ENCODE measurements around the gene OBSL1.

Gene OBSL1

DNA sequence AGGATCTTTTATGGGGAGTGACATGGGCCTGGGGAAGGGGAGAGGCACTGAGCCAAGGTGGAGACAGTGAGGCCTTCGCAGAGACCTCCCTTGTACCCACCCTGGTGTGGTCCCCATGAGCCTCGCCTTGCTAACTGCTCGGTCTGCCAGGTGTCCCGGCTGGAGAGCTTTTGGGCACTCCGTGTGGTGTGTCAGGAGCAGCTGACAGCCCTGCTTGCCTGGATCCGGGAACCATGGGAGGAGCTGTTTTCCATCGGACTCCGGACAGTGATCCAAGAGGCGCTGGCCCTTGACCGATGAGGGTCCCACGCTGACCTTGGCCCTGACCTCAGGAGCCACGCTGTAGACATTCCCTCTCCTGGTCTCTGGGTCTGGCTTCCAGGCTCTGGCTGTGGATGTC, 44.6 kb upstream of the OBSL1 start:
- no peak for TF ChIP-seq ZBTB7A (IDR thresholded peaks at IDR 0.05; ENCODE audit: low read depth)
- no peak for TF ChIP-seq EGR1 (IDR thresholded peaks at IDR 0.05)
- TF ChIP-seq, protein P1, sequence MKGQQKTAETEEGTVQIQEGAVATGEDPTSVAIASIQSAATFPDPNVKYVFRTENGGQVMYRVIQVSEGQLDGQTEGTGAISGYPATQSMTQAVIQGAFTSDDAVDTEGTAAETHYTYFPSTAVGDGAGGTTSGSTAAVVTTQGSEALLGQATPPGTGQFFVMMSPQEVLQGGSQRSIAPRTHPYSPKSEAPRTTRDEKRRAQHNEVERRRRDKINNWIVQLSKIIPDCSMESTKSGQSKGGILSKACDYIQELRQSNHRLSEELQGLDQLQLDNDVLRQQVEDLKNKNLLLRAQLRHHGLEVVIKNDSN (IDR thresholded peaks at IDR 0.05) = no peak
- TF ChIP-seq, protein P2, sequence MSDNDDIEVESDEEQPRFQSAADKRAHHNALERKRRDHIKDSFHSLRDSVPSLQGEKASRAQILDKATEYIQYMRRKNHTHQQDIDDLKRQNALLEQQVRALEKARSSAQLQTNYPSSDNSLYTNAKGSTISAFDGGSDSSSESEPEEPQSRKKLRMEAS (IDR thresholded peaks at IDR 0.05) = no peak
- no peak for TF ChIP-seq RAD21 (IDR thresholded peaks at IDR 0.05; ENCODE audit: low read depth)
- no peak for TF ChIP-seq FOXM1 (IDR thresholded peaks at IDR 0.05; ENCODE audit: borderline replicate concordance, low read depth)
- no peak for TF ChIP-seq TAF1 (IDR thresholded peaks at IDR 0.05; ENCODE audit: low read depth)
- TF ChIP-seq EP300 (IDR thresholded peaks at IDR 0.05; ENCODE audit: borderline replicate concordance) = no peak
- no peak for TF ChIP-seq TEAD4 (IDR thresholded peaks at IDR 0.05)
- TF ChIP-seq, protein P3, sequence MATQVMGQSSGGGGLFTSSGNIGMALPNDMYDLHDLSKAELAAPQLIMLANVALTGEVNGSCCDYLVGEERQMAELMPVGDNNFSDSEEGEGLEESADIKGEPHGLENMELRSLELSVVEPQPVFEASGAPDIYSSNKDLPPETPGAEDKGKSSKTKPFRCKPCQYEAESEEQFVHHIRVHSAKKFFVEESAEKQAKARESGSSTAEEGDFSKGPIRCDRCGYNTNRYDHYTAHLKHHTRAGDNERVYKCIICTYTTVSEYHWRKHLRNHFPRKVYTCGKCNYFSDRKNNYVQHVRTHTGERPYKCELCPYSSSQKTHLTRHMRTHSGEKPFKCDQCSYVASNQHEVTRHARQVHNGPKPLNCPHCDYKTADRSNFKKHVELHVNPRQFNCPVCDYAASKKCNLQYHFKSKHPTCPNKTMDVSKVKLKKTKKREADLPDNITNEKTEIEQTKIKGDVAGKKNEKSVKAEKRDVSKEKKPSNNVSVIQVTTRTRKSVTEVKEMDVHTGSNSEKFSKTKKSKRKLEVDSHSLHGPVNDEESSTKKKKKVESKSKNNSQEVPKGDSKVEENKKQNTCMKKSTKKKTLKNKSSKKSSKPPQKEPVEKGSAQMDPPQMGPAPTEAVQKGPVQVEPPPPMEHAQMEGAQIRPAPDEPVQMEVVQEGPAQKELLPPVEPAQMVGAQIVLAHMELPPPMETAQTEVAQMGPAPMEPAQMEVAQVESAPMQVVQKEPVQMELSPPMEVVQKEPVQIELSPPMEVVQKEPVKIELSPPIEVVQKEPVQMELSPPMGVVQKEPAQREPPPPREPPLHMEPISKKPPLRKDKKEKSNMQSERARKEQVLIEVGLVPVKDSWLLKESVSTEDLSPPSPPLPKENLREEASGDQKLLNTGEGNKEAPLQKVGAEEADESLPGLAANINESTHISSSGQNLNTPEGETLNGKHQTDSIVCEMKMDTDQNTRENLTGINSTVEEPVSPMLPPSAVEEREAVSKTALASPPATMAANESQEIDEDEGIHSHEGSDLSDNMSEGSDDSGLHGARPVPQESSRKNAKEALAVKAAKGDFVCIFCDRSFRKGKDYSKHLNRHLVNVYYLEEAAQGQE (IDR thresholded peaks at IDR 0.05; ENCODE audit: low read depth) = no peak
- TF ChIP-seq CEBPB (IDR thresholded peaks at IDR 0.05) = no peak
- TF ChIP-seq CREB1 (IDR thresholded peaks at IDR 0.05; ENCODE audit: low read depth) = no peak
- no peak for TF ChIP-seq TCF12 (IDR thresholded peaks at IDR 0.05; ENCODE audit: low read depth)
- TF ChIP-seq YY1 (IDR thresholded peaks at IDR 0.05; ENCODE audit: low read depth) = no peak
- no peak for TF ChIP-seq NFIC (IDR thresholded peaks at IDR 0.05)

DNA sequence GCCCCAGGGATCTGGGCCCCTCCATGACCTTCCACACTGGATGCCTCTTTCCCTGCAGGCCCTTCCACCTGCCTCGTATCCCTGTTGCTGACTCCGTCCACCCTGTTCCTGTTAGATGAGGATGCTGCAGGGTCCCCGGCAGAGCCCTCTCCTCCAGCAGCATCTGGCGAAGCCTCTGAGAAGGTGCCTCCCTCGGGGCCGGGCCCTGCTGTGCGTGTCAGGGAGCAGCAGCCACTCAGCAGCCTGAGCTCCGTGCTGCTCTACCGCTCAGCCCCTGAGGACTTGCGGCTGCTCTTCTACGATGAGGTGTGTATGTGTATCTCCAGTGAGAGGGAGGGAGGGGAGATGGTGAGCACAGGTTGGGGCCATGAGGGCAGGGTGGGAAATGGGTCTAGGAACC, 43.7 kb upstream of the OBSL1 start:
- no peak for TF ChIP-seq CREB1 (IDR thresholded peaks at IDR 0.05; ENCODE audit: low read depth)
- no peak for TF ChIP-seq TEAD4 (IDR thresholded peaks at IDR 0.05)
- no peak for TF ChIP-seq CEBPB (IDR thresholded peaks at IDR 0.05)
- TF ChIP-seq FOXM1 (IDR thresholded peaks at IDR 0.05; ENCODE audit: borderline replicate concordance, low read depth) = no peak
- TF ChIP-seq, protein P1 (IDR thresholded peaks at IDR 0.05) = no peak
- no peak for TF ChIP-seq EGR1 (IDR thresholded peaks at IDR 0.05)
- no peak for TF ChIP-seq ZBTB7A (IDR thresholded peaks at IDR 0.05; ENCODE audit: low read depth)
- no peak for TF ChIP-seq NFIC (IDR thresholded peaks at IDR 0.05)
- no peak for TF ChIP-seq RAD21 (IDR thresholded peaks at IDR 0.05; ENCODE audit: low read depth)
- no peak for TF ChIP-seq YY1 (IDR thresholded peaks at IDR 0.05; ENCODE audit: low read depth)
- TF ChIP-seq TCF12 (IDR thresholded peaks at IDR 0.05; ENCODE audit: low read depth) = no peak
- TF ChIP-seq, protein P2 (IDR thresholded peaks at IDR 0.05) = no peak
- TF ChIP-seq, protein P3 (IDR thresholded peaks at IDR 0.05; ENCODE audit: low read depth) = no peak
- TF ChIP-seq TAF1 (IDR thresholded peaks at IDR 0.05; ENCODE audit: low read depth) = no peak

DNA sequence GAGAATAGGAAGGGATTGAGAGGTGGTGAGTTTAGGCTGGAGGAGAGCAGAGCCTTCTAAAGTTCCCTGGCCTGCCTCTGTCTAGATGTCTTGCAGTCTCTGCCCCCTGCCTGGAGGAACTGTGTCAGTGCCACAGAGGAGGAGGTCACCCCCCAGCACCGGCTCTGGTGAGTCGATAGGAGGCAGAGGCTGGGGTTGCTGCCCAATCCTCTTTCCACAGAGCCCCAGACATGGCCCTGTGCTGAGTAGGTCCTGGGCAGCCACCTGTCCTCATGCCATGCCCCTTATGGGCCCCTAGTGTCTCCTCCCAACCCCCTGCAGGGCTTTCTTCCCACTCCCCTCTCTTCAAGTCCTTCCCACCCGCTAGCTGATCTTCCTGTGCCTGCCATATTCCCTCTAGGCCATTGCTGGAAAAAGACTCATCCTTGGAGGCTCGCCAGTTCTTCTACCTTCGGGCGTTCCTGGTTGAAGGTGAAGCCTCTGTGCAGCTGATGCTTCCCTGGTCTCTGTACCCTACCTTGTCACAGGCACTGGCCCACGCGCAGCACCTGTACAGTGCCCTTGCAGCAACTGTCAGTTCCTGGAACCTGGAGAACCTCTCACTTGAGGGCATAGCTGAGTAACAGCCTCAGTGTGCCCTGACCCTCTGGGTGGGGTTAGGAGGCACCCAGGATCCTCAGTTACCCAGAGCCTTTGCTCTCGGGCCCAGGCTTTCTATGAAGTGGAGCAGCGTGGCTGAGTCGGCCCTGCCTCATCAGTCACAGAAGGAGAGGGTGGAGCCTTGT, 42.9 kb upstream of the OBSL1 start:
- TF ChIP-seq YY1 (IDR thresholded peaks at IDR 0.05; ENCODE audit: low read depth) (no peak), TEAD4 (IDR thresholded peaks at IDR 0.05) (no peak), NFIC (IDR thresholded peaks at IDR 0.05) (no peak), TCF12 (IDR thresholded peaks at IDR 0.05; ENCODE audit: low read depth) (no peak), TAF1 (IDR thresholded peaks at IDR 0.05; ENCODE audit: low read depth) (no peak), EGR1 (IDR thresholded peaks at IDR 0.05) (no peak), EP300 (IDR thresholded peaks at IDR 0.05; ENCODE audit: borderline replicate concordance) (no peak), RAD21 (IDR thresholded peaks at IDR 0.05; ENCODE audit: low read depth) (no peak), CREB1 (IDR thresholded peaks at IDR 0.05; ENCODE audit: low read depth) (no peak), CEBPB (IDR thresholded peaks at IDR 0.05) (no peak), FOXM1 (IDR thresholded peaks at IDR 0.05; ENCODE audit: borderline replicate concordance, low read depth) (no peak)
- TF ChIP-seq, protein P3 (IDR thresholded peaks at IDR 0.05; ENCODE audit: low read depth) = no peak
- TF ChIP-seq, protein P1 (IDR thresholded peaks at IDR 0.05) = no peak
